Measurements from ENCODE around the gene MRTFB. TPM values are rescaled to one million over a fixed set of nuclear protein-coding genes. Genes with fewer than 3 reads are reported as not detected.
"Not testable (repeated sequence)": the region's sequence is repeated elsewhere in the genome, so short reads cannot be mapped to it uniquely, and the experiment has no call there.

The MRTFB gene
- total RNA-seq, 6 experiments from 2014 or later: 15.7 to 23.9 (median 18.6) TPM

- DNase-seq: no peak
- H3K4me3 ChIP-seq: no peak overlapping the region
- H3K27me3 ChIP-seq: no peaks in the 10 kb centered on the region
- no peaks in the 10 kb centered on the region for H3K4me1 ChIP-seq
- no peak overlapping the region for H3K27ac ChIP-seq
- no peak for TF ChIP-seq CTCF (IDR thresholded peaks at IDR 0.05)
- no peak for TF ChIP-seq POLR2A (IDR thresholded peaks at IDR 0.05)
- H3K9me3 ChIP-seq: no peaks in the 10 kb centered on the region
- intact Hi-C loops (cut with DNase I): no loop called here
- 86% methylated on average over 2 of the region's 2 CpGs for WGBS (ENCODE audit: insufficient coverage, low coverage, low lambda C conversion rate, missing lambda C conversion rate)
- peak in 1 of 4 donors; percentile 34 for ATAC-seq
- H3K36me3 ChIP-seq: no peaks in the 10 kb centered on the region
Observed at GRCh38 chr16:14181371-14182050, 110.4 kb downstream of the MRTFB start.

DNA sequence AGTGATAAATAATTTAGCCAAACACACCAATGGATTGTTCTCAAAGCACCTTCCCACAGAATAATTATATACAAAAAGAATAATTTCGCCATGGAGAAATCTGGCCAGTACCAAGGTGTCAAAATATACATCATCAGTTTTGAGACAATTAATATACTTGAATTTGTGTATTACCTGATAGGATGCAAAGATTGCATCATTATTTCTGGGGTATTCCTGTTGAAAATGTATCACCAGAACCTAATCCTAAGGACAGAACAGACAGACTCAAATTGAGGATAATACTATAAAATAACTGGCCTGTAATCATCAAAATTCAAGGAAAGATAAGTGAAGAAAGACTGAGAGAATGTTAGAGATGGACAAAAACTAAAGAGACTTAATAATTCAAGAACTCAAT lies 111.9 kb downstream of the MRTFB start:
- no peaks in the 10 kb centered on the region for H3K9me3 ChIP-seq
- H3K4me1 ChIP-seq: no peaks in the 10 kb centered on the region
- no peak for DNase-seq
- TF ChIP-seq CTCF (IDR thresholded peaks at IDR 0.05) (no peak), POLR2A (IDR thresholded peaks at IDR 0.05) (no peak)
- H3K36me3 ChIP-seq: no peaks in the 10 kb centered on the region
- H3K4me3 ChIP-seq: no peak overlapping the region
- no peaks in the 10 kb centered on the region for H3K27me3 ChIP-seq
- no peak for ATAC-seq
- WGBS (ENCODE audit: insufficient coverage, low coverage, low lambda C conversion rate, missing lambda C conversion rate): 100% methylated on average over 1 of the region's 1 CpG
- intact Hi-C loops (cut with DNase I): no loop called here
- H3K27ac ChIP-seq: no peak overlapping the region

- H3K9me3 ChIP-seq; H3K4me1 ChIP-seq; H3K36me3 ChIP-seq; H3K4me3 ChIP-seq; DNase-seq; H3K27me3 ChIP-seq; ATAC-seq; H3K27ac ChIP-seq; intact Hi-C loops (cut with DNase I): not testable (repeated sequence)
- 94% methylated on average over 6 of the region's 6 CpGs for WGBS (ENCODE audit: insufficient coverage, low coverage, low lambda C conversion rate, missing lambda C conversion rate)
Observed at GRCh38 chr16:14183962-14184361, 112.8 kb downstream of the MRTFB start.

DNA sequence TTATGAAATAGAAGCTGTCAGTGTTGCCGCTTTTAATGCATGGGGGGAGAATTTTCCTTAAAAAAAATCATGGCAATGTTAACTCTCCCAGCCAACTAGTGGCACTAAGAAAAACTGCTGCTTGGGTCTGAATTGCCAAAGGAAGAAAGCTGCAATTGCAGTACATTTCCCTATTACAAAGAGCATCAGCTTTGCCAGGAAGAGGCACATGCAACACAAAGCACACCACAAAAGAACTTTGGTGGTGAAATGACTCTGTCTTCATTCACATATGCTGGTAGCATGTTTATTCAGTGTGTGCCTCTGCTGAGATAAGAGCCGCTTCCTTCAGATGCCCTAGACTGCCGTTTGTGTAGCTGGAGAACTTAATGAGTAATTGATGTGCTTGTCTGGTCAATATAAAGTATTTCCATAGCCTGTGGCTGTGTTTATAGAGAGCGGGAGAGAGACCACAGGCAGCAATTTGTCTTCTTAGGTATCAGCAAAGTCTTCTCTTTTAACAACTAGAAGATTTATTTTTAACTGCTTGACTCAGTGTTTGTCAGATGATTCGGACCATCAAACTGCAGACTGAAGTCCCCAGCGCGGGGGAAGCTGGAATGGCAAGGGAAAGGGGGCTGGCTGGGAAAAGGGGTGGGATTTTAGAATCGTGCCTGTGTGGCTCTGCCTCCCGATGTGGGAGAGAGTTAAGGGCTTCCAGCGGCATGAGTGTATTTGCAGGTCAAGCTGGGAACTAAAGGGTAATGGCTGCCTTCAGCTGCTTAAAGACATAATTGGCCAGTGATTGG lies 115.1 kb downstream of the MRTFB start:
- peak in 2 of 4 donors; percentile 30 to 41 for ATAC-seq
- no peak for DNase-seq
- 52% methylated on average over 5 of the region's 10 CpGs for WGBS (ENCODE audit: insufficient coverage, low coverage, low lambda C conversion rate, missing lambda C conversion rate)
- Histone ChIP-seq H3K27me3 (no peaks in the 10 kb centered on the region), H3K36me3 (no peaks in the 10 kb centered on the region), H3K27ac (no peak overlapping the region), H3K9me3 (no peaks in the 10 kb centered on the region), H3K4me1 (no peaks in the 10 kb centered on the region), H3K4me3 (no peak overlapping the region)
- TF ChIP-seq POLR2A (IDR thresholded peaks at IDR 0.05): no peak
- peak; percentile 22 to 33 (median 27) for TF ChIP-seq CTCF (IDR thresholded peaks at IDR 0.05)
- intact Hi-C loops (cut with DNase I): no loop called here

GRCh38 chr16:14186795-14187221 lies 115.7 kb downstream of the MRTFB start:
- ATAC-seq (no peak), DNase-seq (no peak)
- TF ChIP-seq CTCF (IDR thresholded peaks at IDR 0.05): no peak
- no peak for TF ChIP-seq POLR2A (IDR thresholded peaks at IDR 0.05)
- H3K4me3 ChIP-seq: no peak overlapping the region
- H3K9me3 ChIP-seq: no peaks in the 10 kb centered on the region
- intact Hi-C loops (cut with DNase I): no loop called here
- WGBS (ENCODE audit: insufficient coverage, low coverage, low lambda C conversion rate, missing lambda C conversion rate): 71% methylated on average over 4 of the region's 5 CpGs
- no peaks in the 10 kb centered on the region for H3K4me1 ChIP-seq
- H3K27me3 ChIP-seq: no peaks in the 10 kb centered on the region
- H3K27ac ChIP-seq: no peak overlapping the region
- no peaks in the 10 kb centered on the region for H3K36me3 ChIP-seq
